HCT116 (cell line): ENCODE measurements around the gene TPPP2. TPM values are rescaled to one million over a fixed set of nuclear protein-coding genes. Genes with fewer than 3 reads are reported as not detected.
A peak's percentile ranks its signal among the peaks of the same experiment; 100 is the strongest.

Experiments
- ATAC-seq: fragments of 200-7000 bp; cut with Tn5 transposase; 2 replicates; pipeline ENCODE4 v1.9.1; 2020; ENCODE audit warnings: mild to moderate bottlenecking, moderate library complexity
- BruUV-seq: library from RNA; stranded (reverse); fragments of 400-500 nt; replicated peaks from 2 replicates; lab custom pipeline; 2021; lab: Mats Ljungman, UMichigan
- CTCF ChIA-PET: fragments of 300-600 bp; sonication (Branson Sonifier 250); formaldehyde crosslinking; loops from one replicate; lab custom pipeline; 2021; ENCODE audit warnings: antibody characterized with exemption; lab: Charles Lee
- POLR2A ChIA-PET: fragments of 300-600, 350-600 bp; sonication (Branson Sonifier 250); formaldehyde crosslinking; loops from one replicate; lab custom pipeline; 2021; ENCODE audit warnings: antibody characterized with exemption; lab: Charles Lee
- RAD21 ChIA-PET, 2 experiments: fragments of 300-600 bp; sonication (Branson Sonifier 250); formaldehyde crosslinking; loops; one replicate each; lab custom pipeline; 2023; ENCODE audit warnings: low total read pairs in 2 of 2; ENCODE audit not compliant: uncharacterized antibody in 2 of 2, unreplicated experiment in 2 of 2, low non-redundant PET in 1 of 2; lab: Charles Lee
- DNase-seq: peaks from one replicate; pipeline ENCODE4 v3.0.0-alpha.2; 2010; ENCODE audit warnings: low read depth, low spot score
- H2AFZ ChIP-seq: fragments of 200-600 bp; shearing (Covaris generic), sonication (generic); 2 replicates; pipeline ENCODE4 v1.6.1; 2017; ENCODE audit warnings: low read depth, mixed run types, mixed read lengths, antibody characterized with exemption, low read length; ENCODE audit not compliant: poor library complexity, severe bottlenecking
- H3K27ac ChIP-seq: 2 replicates; pipeline ENCODE4 v1.5.1; 2012; ENCODE audit warnings: low read depth, low read length
- H3K27me3 ChIP-seq: fragments of 200-600 bp; sonication (generic); 2 replicates; pipeline ENCODE4 v1.6.1; 2016; ENCODE audit warnings: mixed run types, low read length, mixed read lengths; ENCODE audit not compliant: insufficient read depth
- H3K36me3 ChIP-seq, 2 experiments: fragments of 200-500 bp in 1 of 2; fragments of 200-600 bp in 1 of 2; sonication (Bioruptor generic) in 1 of 2; sonication (generic) in 1 of 2; 2 replicates each; pipeline versions ENCODE4 v1.5.1 to v1.6.1; 2014 to 2016; ENCODE audit warnings: low read length in 2 of 2, inconsistent platforms in 1 of 2, mixed read lengths in 1 of 2, mixed run types in 1 of 2; ENCODE audit not compliant: insufficient read depth in 2 of 2, control insufficient read depth in 1 of 2
- H3K4me1 ChIP-seq, 2 experiments: fragments of 200-600 bp in 1 of 2; sonication (generic) in 1 of 2; 2 replicates each; pipeline versions ENCODE4 v1.5.1 to v1.6.1; 2012 to 2017; ENCODE audit warnings: low read length in 2 of 2, inconsistent platforms in 1 of 2, mild to moderate bottlenecking in 1 of 2, mixed read lengths in 1 of 2, mixed run types in 1 of 2, moderate library complexity in 1 of 2; ENCODE audit not compliant: insufficient read depth in 2 of 2, control insufficient read depth in 1 of 2
- H3K4me2 ChIP-seq: fragments of 200-600 bp; sonication (generic); 2 replicates; pipeline ENCODE4 v1.6.1; 2017; ENCODE audit warnings: mixed run types, low read length, mixed read lengths
- H3K4me3 ChIP-seq, 2 experiments: fragments of 200-600 bp in 1 of 2; sonication (generic) in 1 of 2; replicated peaks in 1 of 2; 2 replicates each; pipeline ENCODE4 v1.5.1; 2011 to 2016; ENCODE audit warnings: low read length in 2 of 2, control low read depth in 1 of 2, low read depth in 1 of 2, mild to moderate bottlenecking in 1 of 2, mixed read lengths in 1 of 2, mixed run types in 1 of 2
- H3K79me2 ChIP-seq: fragments of 200-600 bp; sonication (generic); 2 replicates; pipeline ENCODE4 v1.6.1; 2017; ENCODE audit warnings: mild to moderate bottlenecking, mixed run types, low read length, moderate library complexity, mixed read lengths; ENCODE audit not compliant: insufficient read depth
- H3K9ac ChIP-seq: fragments of 200-600 bp; sonication (generic); 2 replicates; pipeline ENCODE4 v1.6.1; 2016; ENCODE audit warnings: low read length, mixed read lengths
- H3K9me2 ChIP-seq: fragments of 200-600 bp; sonication (generic), shearing (Covaris generic); 2 replicates; pipeline ENCODE4 v1.6.1; 2017; ENCODE audit warnings: mixed run types, mild to moderate bottlenecking, moderate library complexity; ENCODE audit not compliant: insufficient read depth
- H3K9me3 ChIP-seq, 2 experiments: fragments of 200-500 bp in 1 of 2; fragments of 200-600 bp in 1 of 2; sonication (Bioruptor generic) in 1 of 2; sonication (generic) in 1 of 2; 2 replicates each; pipeline ENCODE4 v1.6.1; 2014 to 2017; ENCODE audit warnings: low read length in 2 of 2, mixed read lengths in 2 of 2, inconsistent platforms in 1 of 2, low read depth in 1 of 2, mild to moderate bottlenecking in 1 of 2, mixed run types in 1 of 2, moderate library complexity in 1 of 2; ENCODE audit not compliant: control insufficient read depth in 1 of 2, insufficient read depth in 1 of 2
- H4K20me1 ChIP-seq: fragments of 200-600 bp; sonication (generic), shearing (Covaris generic); 2 replicates; pipeline ENCODE4 v1.6.1; 2017; ENCODE audit warnings: mixed run types, mild to moderate bottlenecking, moderate library complexity; ENCODE audit not compliant: insufficient read depth
- ELF1 ChIP-seq: IDR thresholded peaks from 2 replicates; pipeline ENCODE4 v1.6.1; 2012; ENCODE audit warnings: low read depth, borderline replicate concordance
- EZH2phosphoT487 ChIP-seq: fragments of 200-600 bp; IDR thresholded peaks from 2 replicates; pipeline ENCODE4 v1.6.1; 2018; ENCODE audit warnings: antibody characterized with exemption, borderline replicate concordance
- JUND ChIP-seq: IDR thresholded peaks from 2 replicates; pipeline ENCODE4 v1.6.1; 2012
- POLR2A ChIP-seq: IDR thresholded peaks from 2 replicates; pipeline ENCODE4 v1.7.0; 2011; ENCODE audit warnings: borderline replicate concordance; ENCODE audit not compliant: insufficient read depth, insufficient read length; ENCODE audit errors: extremely low read depth
- POLR2AphosphoS5 ChIP-seq: IDR thresholded peaks from 2 replicates; pipeline ENCODE4 v1.6.1; 2011; ENCODE audit warnings: mild to moderate bottlenecking, low read depth, low read length, moderate library complexity
- intact Hi-C: fragments of 100-400 bp; cut with micrococcal nuclease; formaldehyde crosslinking; loops from 2 replicates; pipeline ENCODE4 v1.10.0; 2022
- total RNA-seq: library from RNA; stranded (reverse); gene quantifications from one replicate; pipeline ENCODE4 v1.2.1, GENCODE V29; 2021; ENCODE audit not compliant: unreplicated experiment
- TF ChIP-seq, protein P1 (sequence below): IDR thresholded peaks from 2 replicates; pipeline ENCODE4 v1.6.1; 2012

The TPPP2 gene
- total RNA-seq, 1 experiment from 2014 or later: not detected

DNA sequence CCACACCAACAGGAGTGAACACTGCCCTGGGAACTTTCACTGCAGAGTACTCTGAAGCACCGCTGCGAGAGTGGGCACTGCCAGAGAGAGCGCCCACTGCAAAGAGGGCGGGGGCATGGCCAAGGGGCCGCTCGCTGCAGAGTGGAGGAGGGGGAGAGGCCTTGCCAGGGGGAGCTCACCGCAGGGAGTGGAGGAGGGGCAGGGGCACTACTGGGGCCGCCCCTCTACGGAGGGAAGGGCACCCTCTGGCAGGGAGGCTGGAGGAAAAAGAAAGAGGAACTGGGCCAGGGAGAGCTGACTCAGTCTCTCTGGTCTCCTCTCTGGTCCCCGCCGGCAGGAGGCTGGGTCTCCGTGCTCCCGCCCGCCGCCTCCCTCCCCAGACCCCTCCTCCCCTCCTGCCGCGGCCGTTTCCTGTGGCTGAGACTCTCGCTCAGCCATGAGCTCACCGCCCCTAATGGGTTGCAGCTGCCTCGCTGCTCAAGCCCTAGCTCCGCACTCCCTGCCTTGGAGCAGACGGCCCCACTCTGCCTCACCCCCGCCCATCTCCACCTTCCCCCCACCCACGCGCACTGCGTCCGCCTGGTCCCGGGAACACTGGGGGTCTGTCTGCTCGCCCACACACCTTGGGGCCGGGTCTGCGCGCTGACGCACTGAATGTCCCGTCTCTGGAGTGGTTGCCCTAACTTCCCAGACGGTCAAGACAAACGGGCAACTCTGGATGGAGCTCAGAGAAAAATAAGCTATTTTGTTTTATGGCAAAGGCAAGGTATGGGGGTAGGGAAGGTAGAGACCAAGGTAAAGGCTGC, 41.4 kb downstream of the TPPP2 start:
- Histone ChIP-seq H3K27me3 (0 out of 2 replicates have a peak, but pooled peaks cover 4% of the 10 kb centered on the region), H2AFZ (no peak overlapping the region), H3K4me3 (peak overlapping the region; percentile 61 to 74), H3K4me2 (peak overlapping the region; percentile 97), H3K27ac (no peak overlapping the region), H3K9me2 (no peaks in the 10 kb centered on the region), H3K4me1 (peaks cover 7 to 28% of the 10 kb centered on the region in 2 experiments), H3K9me3 (no peaks in the 10 kb centered on the region), H3K36me3 (no peaks in the 10 kb centered on the region), H3K79me2 (no peaks in the 10 kb centered on the region), H4K20me1 (no peaks in the 10 kb centered on the region), H3K9ac (peak overlapping the region; percentile 60; the same call in 1 of the 2 replicates)
- RAD21 ChIA-PET: interaction anchor here (0.6 to 1.8 kb wide), 3 partner anchors 17 to 57 kb away, joined by 3 to 6 read pairs (median 3); no protein-coding TSS in a partner anchor
- DNase-seq (no peak), ATAC-seq (no peak)
- intact Hi-C loops: no loop called here
- POLR2A ChIA-PET: no interaction called here
- TF ChIP-seq POLR2AphosphoS5 (no peak), POLR2A (no peak), ELF1 (no peak), JUND (no peak)
- CTCF ChIA-PET: interaction anchor here (0.6 to 2.4 kb wide), 8 partner anchors 16 to 386 kb away, joined by 3 to 10 read pairs (median 4); no protein-coding TSS in a partner anchor
- BruUV-seq: no TSS peak

DNA sequence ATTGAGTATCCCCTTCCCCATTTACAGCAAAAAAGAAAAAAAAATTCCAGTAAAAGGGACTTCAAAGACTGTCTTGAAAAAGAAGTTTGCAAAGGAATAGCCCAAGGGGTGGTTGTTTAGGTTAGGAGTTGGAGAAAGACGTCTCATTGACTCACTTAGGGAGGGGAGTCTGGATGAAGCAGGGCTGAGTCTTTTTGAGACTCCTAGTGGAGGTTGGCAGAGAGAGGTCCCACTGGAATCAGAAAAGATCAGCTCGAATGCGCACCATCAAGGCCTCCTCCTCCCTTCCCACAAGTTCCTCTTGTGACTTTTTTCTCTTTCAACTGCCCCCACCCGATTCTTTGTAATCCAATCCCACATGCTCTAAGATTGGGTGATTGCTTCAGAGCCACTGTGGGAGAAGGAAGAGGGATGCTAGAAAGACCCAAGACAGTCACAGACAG, 42.0 kb downstream of the TPPP2 start:
- RAD21 ChIA-PET: interaction anchor here (0.6 to 0.7 kb wide), 2 partner anchors 17 to 18 kb away, joined by 3 read pairs; no protein-coding TSS in a partner anchor
- no peaks in the 10 kb centered on the region for H3K36me3 ChIP-seq
- ATAC-seq: no peak

More for the DNA sequence above, 42.0 kb downstream of the TPPP2 start:
- DNase-seq: no peak
- no peak overlapping the region for H3K4me3 ChIP-seq
- no peaks in the 10 kb centered on the region for H3K9me3 ChIP-seq
- intact Hi-C loops: no loop called here
- H3K9ac ChIP-seq: no peak overlapping the region
- no TSS peak for BruUV-seq
- H3K27me3 ChIP-seq: 0 out of 2 replicates have a peak, but pooled peaks cover 4% of the 10 kb centered on the region
- no peak overlapping the region for H3K4me2 ChIP-seq
- H2AFZ ChIP-seq: no peak overlapping the region
- H3K9me2 ChIP-seq: no peaks in the 10 kb centered on the region
- H3K4me1 ChIP-seq: peaks cover 7 to 28% of the 10 kb centered on the region in 2 experiments
- CTCF ChIA-PET: interaction anchor here (0.6 to 2.4 kb wide), 4 partner anchors 18 to 386 kb away, joined by 3 to 10 read pairs (median 4); no protein-coding TSS in a partner anchor
- H4K20me1 ChIP-seq: no peaks in the 10 kb centered on the region
- H3K27ac ChIP-seq: no peak overlapping the region
- POLR2A ChIA-PET: no interaction called here
- TF ChIP-seq ELF1 (no peak), POLR2AphosphoS5 (no peak), EZH2phosphoT487 (no peak)
- TF ChIP-seq, protein P1, sequence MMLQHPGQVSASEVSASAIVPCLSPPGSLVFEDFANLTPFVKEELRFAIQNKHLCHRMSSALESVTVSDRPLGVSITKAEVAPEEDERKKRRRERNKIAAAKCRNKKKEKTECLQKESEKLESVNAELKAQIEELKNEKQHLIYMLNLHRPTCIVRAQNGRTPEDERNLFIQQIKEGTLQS: no peak
- H3K79me2 ChIP-seq: no peaks in the 10 kb centered on the region
